ENCODE data around the gene PRMT7.

DNA sequence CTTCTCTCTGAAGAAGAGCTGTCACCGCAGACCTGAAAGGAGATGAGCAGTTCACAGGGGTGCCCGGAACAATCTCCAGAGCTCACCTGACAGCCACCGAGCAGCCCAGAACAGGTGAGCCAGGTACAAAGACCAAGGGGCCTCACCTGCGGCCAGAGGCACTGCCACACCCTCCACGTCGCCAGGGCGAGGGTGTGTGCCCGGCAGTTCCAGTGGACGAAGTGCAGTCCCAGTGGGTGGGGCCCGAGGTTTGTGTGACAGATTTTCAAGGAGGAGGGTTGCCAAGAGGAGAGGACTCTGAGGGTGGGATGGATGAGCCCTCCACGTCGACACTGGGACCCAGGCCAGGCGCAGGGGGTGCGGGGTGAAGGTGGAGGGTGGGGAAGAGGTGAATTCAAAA, 75.8 kb downstream of the PRMT7 start:
- no peak for TF ChIP-seq EP300 (IDR thresholded peaks at IDR 0.05)
- TF ChIP-seq, protein P1, sequence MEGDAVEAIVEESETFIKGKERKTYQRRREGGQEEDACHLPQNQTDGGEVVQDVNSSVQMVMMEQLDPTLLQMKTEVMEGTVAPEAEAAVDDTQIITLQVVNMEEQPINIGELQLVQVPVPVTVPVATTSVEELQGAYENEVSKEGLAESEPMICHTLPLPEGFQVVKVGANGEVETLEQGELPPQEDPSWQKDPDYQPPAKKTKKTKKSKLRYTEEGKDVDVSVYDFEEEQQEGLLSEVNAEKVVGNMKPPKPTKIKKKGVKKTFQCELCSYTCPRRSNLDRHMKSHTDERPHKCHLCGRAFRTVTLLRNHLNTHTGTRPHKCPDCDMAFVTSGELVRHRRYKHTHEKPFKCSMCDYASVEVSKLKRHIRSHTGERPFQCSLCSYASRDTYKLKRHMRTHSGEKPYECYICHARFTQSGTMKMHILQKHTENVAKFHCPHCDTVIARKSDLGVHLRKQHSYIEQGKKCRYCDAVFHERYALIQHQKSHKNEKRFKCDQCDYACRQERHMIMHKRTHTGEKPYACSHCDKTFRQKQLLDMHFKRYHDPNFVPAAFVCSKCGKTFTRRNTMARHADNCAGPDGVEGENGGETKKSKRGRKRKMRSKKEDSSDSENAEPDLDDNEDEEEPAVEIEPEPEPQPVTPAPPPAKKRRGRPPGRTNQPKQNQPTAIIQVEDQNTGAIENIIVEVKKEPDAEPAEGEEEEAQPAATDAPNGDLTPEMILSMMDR (IDR thresholded peaks at IDR 0.05), result no peak
- no peak for TF ChIP-seq POLR2AphosphoS5 (IDR thresholded peaks at IDR 0.05)

Data from gastroesophageal sphincter (tissue), 3 donors.